GM12878 (cell line): Measurements from ENCODE around the gene CYLC1. TPM values are rescaled to one million over a fixed set of nuclear protein-coding genes. Genes with fewer than 3 reads are reported as not detected.

Source experiments
- ATAC-seq: fragments of 200-7000 bp; cut with Tn5 transposase; 3 replicates; pipeline ENCODE4 v1.9.1; 2020; ENCODE audit warnings: mild to moderate bottlenecking, moderate library complexity
- BruUV-seq: library from RNA; stranded (reverse); fragments of 400-500 nt; replicated peaks from 2 replicates; lab custom pipeline; 2021; lab: Mats Ljungman, UMichigan
- CTCF ChIA-PET: fragments of 300-600 bp; sonication (Branson Sonifier 250); formaldehyde crosslinking; extraction: SDS; loops from one replicate; lab custom pipeline; 2021; ENCODE audit warnings: inconsistent platforms; lab: Yijun Ruan, JAX
- POLR2A ChIA-PET: fragments of 350-600 bp; formaldehyde crosslinking; extraction: SDS; loops from one replicate; lab custom pipeline; 2021; ENCODE audit warnings: inconsistent platforms; lab: Charles Lee
- RAD21 ChIA-PET: fragments of 300-600 bp; sonication (Branson Sonifier 250); formaldehyde crosslinking; loops from one replicate; lab custom pipeline; 2023; ENCODE audit warnings: antibody characterized with exemption; ENCODE audit not compliant: unreplicated experiment; lab: Charles Lee
- SMC1A ChIA-PET: fragments of 300-600 bp; sonication (Branson Sonifier 250); formaldehyde crosslinking; loops from one replicate; lab custom pipeline; 2023; ENCODE audit not compliant: unreplicated experiment, uncharacterized antibody; lab: Charles Lee
- DNase-seq: peaks from one replicate; pipeline ENCODE4 v3.0.0-alpha.2; 2011; ENCODE audit warnings: low read depth, low spot score
- FAIRE-seq: peaks from 3 replicates; lab custom pipeline; 2011; peaks lifted over from hg19 to GRCh38; lab: Jason Lieb, UNC
- H2AFZ ChIP-seq: 2 replicates; pipeline ENCODE4 v1.6.0; 2011; ENCODE audit warnings: low read depth, low read length, control low read depth; ENCODE audit not compliant: control insufficient read depth
- H3K27ac ChIP-seq: 2 replicates; pipeline ENCODE4 v1.5.1; 2011; ENCODE audit warnings: control low read depth; ENCODE audit not compliant: control insufficient read depth, insufficient read depth
- H3K27me3 ChIP-seq, 2 experiments: replicated peaks in 1 of 2; 2 replicates each; pipeline versions ENCODE4 v1.6.0 to v1.6.1; 2011; ENCODE audit warnings: low read length in 1 of 2; ENCODE audit not compliant: control insufficient read depth in 2 of 2, insufficient read depth in 2 of 2
- H3K36me3 ChIP-seq, 2 experiments: 2 replicates each; pipeline ENCODE4 v1.5.1; 2011; ENCODE audit warnings: low read length in 1 of 2; ENCODE audit not compliant: control insufficient read depth in 2 of 2, insufficient read depth in 2 of 2
- H3K4me1 ChIP-seq: 2 replicates; pipeline ENCODE4 v1.6.1; 2011; ENCODE audit warnings: mild to moderate bottlenecking, low read length, moderate library complexity, mixed read lengths; ENCODE audit not compliant: control insufficient read depth, insufficient read depth
- H3K4me2 ChIP-seq: 2 replicates; pipeline ENCODE4 v1.6.0; 2011; ENCODE audit warnings: control low read depth; ENCODE audit not compliant: control insufficient read depth, insufficient read depth
- H3K4me3 ChIP-seq: fragments of 200-600 bp; sonication (generic); 2 replicates; pipeline ENCODE4 v1.5.1; 2016
- H3K79me2 ChIP-seq: 2 replicates; pipeline ENCODE4 v1.6.0; 2011; ENCODE audit warnings: low read length; ENCODE audit not compliant: control insufficient read depth, insufficient read depth
- H3K9ac ChIP-seq: 2 replicates; pipeline ENCODE4 v1.8.0; 2011; ENCODE audit warnings: low read length, control low read depth, mixed read lengths; ENCODE audit not compliant: control insufficient read depth, insufficient read depth
- H3K9me3 ChIP-seq: replicated peaks from 3 replicates; pipeline ENCODE4 v1.5.1; 2011; ENCODE audit warnings: mild to moderate bottlenecking, low read length; ENCODE audit not compliant: control insufficient read depth, insufficient read depth
- H4K20me1 ChIP-seq: 2 replicates; pipeline ENCODE4 v1.6.0; 2011; ENCODE audit not compliant: control insufficient read depth, insufficient read depth
- CREM ChIP-seq: IDR thresholded peaks from 2 replicates; pipeline ENCODE4 v1.6.1; 2014; ENCODE audit warnings: antibody characterized with exemption, low read depth
- CUX1 ChIP-seq: IDR thresholded peaks from 2 replicates; pipeline ENCODE4 v1.6.1; 2012; ENCODE audit warnings: improper control_type of control experiment, low read depth, low read length; ENCODE audit not compliant: insufficient replicate concordance
- EZH2 ChIP-seq: IDR thresholded peaks from 2 replicates; pipeline ENCODE4 v1.6.1; 2012; ENCODE audit warnings: low read depth, mild to moderate bottlenecking, control low read depth, inconsistent platforms, low read length, borderline replicate concordance; ENCODE audit not compliant: control insufficient read depth
- NBN ChIP-seq: fragments of 450-650 bp; IDR thresholded peaks from 2 replicates; pipeline ENCODE4 v1.6.1; 2016
- NR2C1 ChIP-seq: fragments of 450-650 bp; IDR thresholded peaks from 2 replicates; pipeline ENCODE4 v1.6.1; 2017; ENCODE audit warnings: antibody characterized with exemption, mild to moderate bottlenecking, moderate library complexity
- RAD21 ChIP-seq: IDR thresholded peaks from 2 replicates; pipeline ENCODE4 v1.6.1; 2011; ENCODE audit warnings: mild to moderate bottlenecking, low read depth, low read length, moderate library complexity; ENCODE audit not compliant: insufficient read depth
- SMAD5 ChIP-seq: IDR thresholded peaks from 2 replicates; pipeline ENCODE4 v1.6.1; 2016; ENCODE audit warnings: antibody characterized with exemption, low read depth
- SREBF1 ChIP-seq: IDR thresholded peaks from 2 replicates; pipeline ENCODE4 v1.6.1; 2012; ENCODE audit warnings: mild to moderate bottlenecking, low read length
- SUZ12 ChIP-seq: fragments of 200-600 bp; sonication (generic); IDR thresholded peaks from one replicate; pipeline ENCODE4 v1.6.1; 2018; ENCODE audit warnings: antibody characterized with exemption, mild to moderate bottlenecking; ENCODE audit not compliant: unreplicated experiment
- TCF3 ChIP-seq: IDR thresholded peaks from 2 replicates; pipeline ENCODE4 v1.6.1; 2012; ENCODE audit warnings: low read depth, mild to moderate bottlenecking, low read length, borderline replicate concordance; ENCODE audit not compliant: insufficient read depth
- YY1 ChIP-seq: IDR thresholded peaks from 2 replicates; pipeline ENCODE4 v1.6.1; 2011; ENCODE audit warnings: low read depth, mild to moderate bottlenecking, low read length
- ZNF217 ChIP-seq: fragments of 450-650 bp; IDR thresholded peaks from 2 replicates; pipeline ENCODE4 v1.6.1; 2017; ENCODE audit warnings: antibody characterized with exemption, mild to moderate bottlenecking
- WGBS: methylation state at CpG from one replicate; pipeline ENCODE4 v1.1.6; 2016; ENCODE audit warnings: low lambda C conversion rate; ENCODE audit not compliant: insufficient replicate concordance, insufficient coverage; ENCODE audit errors: missing lambda C conversion rate; 5-methylcytosine and 5-hydroxymethylcytosine counted together
- in situ Hi-C: fragments of 300-500 bp; cut with MboI; formaldehyde crosslinking; loops from 9 replicates; pipeline ENCODE4 v1.14.3; 2018; ENCODE audit warnings: mixed read lengths
- intact Hi-C: fragments of 100-400 bp; cut with micrococcal nuclease; formaldehyde crosslinking; loops from one replicate; pipeline ENCODE4 v1.14.2; 2022; ENCODE audit not compliant: unreplicated experiment
- polyA plus RNA-seq, 11 experiments: library from polyadenylated mRNA; depleted of rRNA in 4 of 11; unstranded in 6 of 11; stranded (reverse) in 5 of 11; fragments of >200 nt; fragmentation: Nextera tagmentation in 4 of 11; fragmentation: Illumina TruSeq in 1 of 11; extraction: Ambion mirVana in 4 of 11; extraction: Trizol in 1 of 11; gene quantifications; 1 replicate in 1 of 11; 2 replicates in 10 of 11; pipeline versions ENCODE4 v1.2.1 to v1.2.3, GENCODE V29; 2011 to 2016; ENCODE audit warnings: inconsistent platforms in 2 of 11, missing spikeins in 2 of 11, low read depth in 1 of 11
- total RNA-seq, 4 experiments: library from RNA; depleted of rRNA in 3 of 4; stranded (reverse); fragments of >200 nt in 3 of 4; fragmentation: Illumina TruSeq in 1 of 4; extraction: Trizol in 1 of 4; gene quantifications; 2 replicates each; pipeline versions ENCODE4 v1.2.1 to v1.2.3, GENCODE V29; 2013 to 2021
- TF ChIP-seq, protein P1 (sequence below): fragments of 450-650 bp; IDR thresholded peaks from 2 replicates; pipeline ENCODE4 v1.6.1; 2014; ENCODE audit warnings: mild to moderate bottlenecking
- TF ChIP-seq, protein P2 (sequence below): fragments of 150-350 bp; IDR thresholded peaks from 2 replicates; pipeline ENCODE4 v1.6.1; 2016; ENCODE audit warnings: low read depth, low read length

CYLC1 gene
- total and polyA plus RNA-seq, 10 of the 15 experiments (the other 5 are each of a cell fraction or from before 2014, with no cell fraction given): not detected

DNA sequence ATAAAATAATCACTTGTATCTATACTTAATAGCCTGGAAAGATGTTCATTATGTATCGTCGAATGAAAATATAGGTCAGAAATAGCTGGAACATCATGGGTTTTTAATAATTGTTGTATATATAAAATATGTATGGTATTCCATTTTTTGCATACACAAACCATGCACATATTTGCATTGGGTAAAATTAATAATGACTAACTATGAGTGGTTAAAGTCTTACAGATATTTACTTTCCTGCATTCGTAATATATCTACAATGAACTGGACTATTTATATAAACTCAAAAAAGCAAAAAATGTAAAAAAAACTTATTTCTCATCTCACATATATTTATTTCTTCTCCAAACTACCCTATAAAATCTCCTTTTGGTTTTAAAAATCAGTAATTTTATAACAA is 46.0 kb downstream of the CYLC1 start:
- no peaks in the 10 kb centered on the region for H3K79me2 ChIP-seq
- no peak overlapping the region for H2AFZ ChIP-seq
- 77% methylated on average over 3 of the region's 3 CpGs for WGBS
- ChIA-PET CTCF (no interaction called here), POLR2A (no interaction called here), SMC1A (no interaction called here), RAD21 (no interaction called here)
- H3K4me3 ChIP-seq: no peak overlapping the region
- H3K27me3 ChIP-seq: no peaks in the 10 kb centered on the region
- intact Hi-C loops (no loop called here), in situ Hi-C loops (no loop called here)
- H3K27ac ChIP-seq: no peak overlapping the region
- H3K4me2 ChIP-seq: no peak overlapping the region
- no peaks in the 10 kb centered on the region for H3K9me3 ChIP-seq
- no peaks in the 10 kb centered on the region for H3K36me3 ChIP-seq
- no TSS peak for BruUV-seq
- no peak for ATAC-seq
- no peaks in the 10 kb centered on the region for H4K20me1 ChIP-seq
- no peak for DNase-seq
- FAIRE-seq: no peak
- no peak overlapping the region for H3K9ac ChIP-seq
- H3K4me1 ChIP-seq: no peaks in the 10 kb centered on the region
- TF ChIP-seq CREM (no peak), ZNF217 (no peak), CUX1 (no peak), SUZ12 (no peak), TCF3 (no peak), SMAD5 (no peak), RAD21 (no peak), EZH2 (no peak), SREBF1 (no peak), NR2C1 (no peak), YY1 (no peak), NBN (no peak)
- TF ChIP-seq, protein P1, sequence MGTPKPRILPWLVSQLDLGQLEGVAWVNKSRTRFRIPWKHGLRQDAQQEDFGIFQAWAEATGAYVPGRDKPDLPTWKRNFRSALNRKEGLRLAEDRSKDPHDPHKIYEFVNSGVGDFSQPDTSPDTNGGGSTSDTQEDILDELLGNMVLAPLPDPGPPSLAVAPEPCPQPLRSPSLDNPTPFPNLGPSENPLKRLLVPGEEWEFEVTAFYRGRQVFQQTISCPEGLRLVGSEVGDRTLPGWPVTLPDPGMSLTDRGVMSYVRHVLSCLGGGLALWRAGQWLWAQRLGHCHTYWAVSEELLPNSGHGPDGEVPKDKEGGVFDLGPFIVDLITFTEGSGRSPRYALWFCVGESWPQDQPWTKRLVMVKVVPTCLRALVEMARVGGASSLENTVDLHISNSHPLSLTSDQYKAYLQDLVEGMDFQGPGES: no peak
- TF ChIP-seq, protein P2, sequence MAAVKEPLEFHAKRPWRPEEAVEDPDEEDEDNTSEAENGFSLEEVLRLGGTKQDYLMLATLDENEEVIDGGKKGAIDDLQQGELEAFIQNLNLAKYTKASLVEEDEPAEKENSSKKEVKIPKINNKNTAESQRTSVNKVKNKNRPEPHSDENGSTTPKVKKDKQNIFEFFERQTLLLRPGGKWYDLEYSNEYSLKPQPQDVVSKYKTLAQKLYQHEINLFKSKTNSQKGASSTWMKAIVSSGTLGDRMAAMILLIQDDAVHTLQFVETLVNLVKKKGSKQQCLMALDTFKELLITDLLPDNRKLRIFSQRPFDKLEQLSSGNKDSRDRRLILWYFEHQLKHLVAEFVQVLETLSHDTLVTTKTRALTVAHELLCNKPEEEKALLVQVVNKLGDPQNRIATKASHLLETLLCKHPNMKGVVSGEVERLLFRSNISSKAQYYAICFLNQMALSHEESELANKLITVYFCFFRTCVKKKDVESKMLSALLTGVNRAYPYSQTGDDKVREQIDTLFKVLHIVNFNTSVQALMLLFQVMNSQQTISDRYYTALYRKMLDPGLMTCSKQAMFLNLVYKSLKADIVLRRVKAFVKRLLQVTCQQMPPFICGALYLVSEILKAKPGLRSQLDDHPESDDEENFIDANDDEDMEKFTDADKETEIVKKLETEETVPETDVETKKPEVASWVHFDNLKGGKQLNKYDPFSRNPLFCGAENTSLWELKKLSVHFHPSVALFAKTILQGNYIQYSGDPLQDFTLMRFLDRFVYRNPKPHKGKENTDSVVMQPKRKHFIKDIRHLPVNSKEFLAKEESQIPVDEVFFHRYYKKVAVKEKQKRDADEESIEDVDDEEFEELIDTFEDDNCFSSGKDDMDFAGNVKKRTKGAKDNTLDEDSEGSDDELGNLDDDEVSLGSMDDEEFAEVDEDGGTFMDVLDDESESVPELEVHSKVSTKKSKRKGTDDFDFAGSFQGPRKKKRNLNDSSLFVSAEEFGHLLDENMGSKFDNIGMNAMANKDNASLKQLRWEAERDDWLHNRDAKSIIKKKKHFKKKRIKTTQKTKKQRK: no peak
